Upper lobe of right lung (tissue), 1 donor: ENCODE results near the gene LSM4. TPM values are rescaled to one million over a fixed set of nuclear protein-coding genes. Genes with fewer than 3 reads are reported as not detected.

Experiments used
- ATAC-seq: fragments of 200-7000 bp; cut with Tn5 transposase; one replicate; pipeline ENCODE4 v1.9.1; 2020; ENCODE audit warnings: mild to moderate bottlenecking, moderate library complexity
- DNase-seq: peaks from one replicate; pipeline ENCODE4 v3.0.0-alpha.2; 2020
- H3K27ac ChIP-seq: fragments of 200-600 bp; one replicate; pipeline ENCODE4 v1.8.0; 2022
- H3K27me3 ChIP-seq: fragments of 200-600 bp; one replicate; pipeline ENCODE4 v1.8.0; 2022; ENCODE audit warnings: mild to moderate bottlenecking
- H3K36me3 ChIP-seq: fragments of 200-600 bp; one replicate; pipeline ENCODE4 v1.8.0; 2022
- H3K4me1 ChIP-seq: fragments of 200-600 bp; one replicate; pipeline ENCODE4 v1.8.0; 2022
- H3K4me3 ChIP-seq: fragments of 200-600 bp; one replicate; pipeline ENCODE4 v1.8.0; 2022; ENCODE audit warnings: mild to moderate bottlenecking
- H3K9me3 ChIP-seq: fragments of 200-600 bp; one replicate; pipeline ENCODE4 v1.8.0; 2022
- intact Hi-C: fragments of 100-400 bp; cut with DNase I; formaldehyde crosslinking; loops from one replicate; pipeline ENCODE4 v1.11.0; 2022
- total RNA-seq: library from RNA; stranded (reverse); fragmentation: NEBNext Ultra II Directional; extraction: Animal tissue kit (Norgen Biotek cat#: 25700); gene quantifications from one replicate; pipeline ENCODE4 v1.2.1, GENCODE V29; 2021
- TF ChIP-seq, protein P1 (sequence below): fragments of 200-600 bp; IDR thresholded peaks from one replicate; pipeline ENCODE4 v1.8.0; 2022; ENCODE audit warnings: antibody characterized with exemption
- donor health status: DM: no; HTN: yes; CAD: no; lungs with severe emphysema.

LSM4 gene
- total RNA-seq, 1 donor from 2014 or later = 76.9 TPM

DNA sequence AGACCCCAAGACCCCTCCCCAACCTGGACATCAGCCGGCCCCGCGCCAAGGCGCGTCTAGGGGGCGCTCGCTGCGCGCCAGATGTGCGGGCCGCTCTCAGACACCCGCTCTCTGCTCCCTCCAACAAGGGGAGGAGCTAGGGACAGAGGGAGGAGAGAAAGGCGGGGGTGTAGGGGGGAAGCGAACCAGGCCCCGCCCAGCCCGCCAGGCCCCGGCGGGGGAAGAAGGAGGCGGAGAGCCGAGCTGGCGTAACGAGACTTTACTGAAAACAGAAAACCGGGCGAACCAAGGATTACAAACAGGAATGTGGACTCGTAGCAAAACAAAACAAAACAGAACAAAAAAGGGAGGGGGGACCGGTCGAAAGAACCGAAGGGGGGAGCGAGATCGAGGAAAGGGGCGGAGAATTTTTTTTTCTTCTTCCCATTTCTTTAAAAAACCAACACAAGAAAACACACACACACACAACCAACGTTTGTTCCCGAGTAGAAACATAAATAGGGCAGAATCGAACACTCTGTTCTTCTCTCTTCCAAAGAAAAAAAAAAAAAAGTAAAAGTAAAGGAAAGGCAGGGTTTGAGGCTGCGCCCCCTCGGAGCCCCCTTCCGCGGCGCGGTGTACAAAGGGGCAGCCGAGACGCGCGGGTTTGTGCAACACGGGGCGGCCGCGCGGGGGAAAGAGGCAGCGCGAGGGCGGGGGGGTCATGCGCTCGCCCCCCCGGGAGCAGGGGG lies 43.2 kb downstream of the LSM4 start:
- DNase-seq = peak; percentile 95
- intact Hi-C loops = loop anchor here (5.0 kb wide), 1 partner anchor 43 kb away; the partner anchor contains the start of gene LSM4
- Histone ChIP-seq H3K4me1 (peaks cover 45% of the 10 kb centered on the region), H3K27ac (peak overlapping the region; percentile 100), H3K36me3 (peaks cover 13% of the 10 kb centered on the region), H3K27me3 (no peaks in the 10 kb centered on the region), H3K9me3 (no peaks in the 10 kb centered on the region), H3K4me3 (peak overlapping the region; percentile 88)
- peak; percentile 78 for ATAC-seq
- TF ChIP-seq, protein P1, sequence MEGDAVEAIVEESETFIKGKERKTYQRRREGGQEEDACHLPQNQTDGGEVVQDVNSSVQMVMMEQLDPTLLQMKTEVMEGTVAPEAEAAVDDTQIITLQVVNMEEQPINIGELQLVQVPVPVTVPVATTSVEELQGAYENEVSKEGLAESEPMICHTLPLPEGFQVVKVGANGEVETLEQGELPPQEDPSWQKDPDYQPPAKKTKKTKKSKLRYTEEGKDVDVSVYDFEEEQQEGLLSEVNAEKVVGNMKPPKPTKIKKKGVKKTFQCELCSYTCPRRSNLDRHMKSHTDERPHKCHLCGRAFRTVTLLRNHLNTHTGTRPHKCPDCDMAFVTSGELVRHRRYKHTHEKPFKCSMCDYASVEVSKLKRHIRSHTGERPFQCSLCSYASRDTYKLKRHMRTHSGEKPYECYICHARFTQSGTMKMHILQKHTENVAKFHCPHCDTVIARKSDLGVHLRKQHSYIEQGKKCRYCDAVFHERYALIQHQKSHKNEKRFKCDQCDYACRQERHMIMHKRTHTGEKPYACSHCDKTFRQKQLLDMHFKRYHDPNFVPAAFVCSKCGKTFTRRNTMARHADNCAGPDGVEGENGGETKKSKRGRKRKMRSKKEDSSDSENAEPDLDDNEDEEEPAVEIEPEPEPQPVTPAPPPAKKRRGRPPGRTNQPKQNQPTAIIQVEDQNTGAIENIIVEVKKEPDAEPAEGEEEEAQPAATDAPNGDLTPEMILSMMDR = peak; percentile 89

DNA sequence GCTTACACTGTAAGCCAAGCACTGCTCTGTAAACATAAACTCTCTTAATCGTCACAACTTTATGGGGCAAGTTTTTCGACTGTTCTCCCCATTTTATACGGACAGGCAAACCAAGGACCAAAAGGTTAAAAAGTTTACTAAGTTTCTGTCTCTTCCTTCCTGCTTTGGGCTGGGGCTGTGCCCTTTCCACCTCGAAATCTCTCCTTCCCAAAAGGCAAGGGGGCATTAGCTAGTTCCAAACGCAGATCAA lies 43.7 kb downstream of the LSM4 start:
- Histone ChIP-seq H3K27me3 (no peaks in the 10 kb centered on the region), H3K27ac (peak overlapping the region; percentile 100), H3K9me3 (no peaks in the 10 kb centered on the region), H3K36me3 (peaks cover 13% of the 10 kb centered on the region), H3K4me3 (peak overlapping the region; percentile 88), H3K4me1 (peaks cover 48% of the 10 kb centered on the region)
- TF ChIP-seq, protein P1 = no peak
- ATAC-seq = no peak
- DNase-seq = no peak
- intact Hi-C loops = no loop called here

DNA sequence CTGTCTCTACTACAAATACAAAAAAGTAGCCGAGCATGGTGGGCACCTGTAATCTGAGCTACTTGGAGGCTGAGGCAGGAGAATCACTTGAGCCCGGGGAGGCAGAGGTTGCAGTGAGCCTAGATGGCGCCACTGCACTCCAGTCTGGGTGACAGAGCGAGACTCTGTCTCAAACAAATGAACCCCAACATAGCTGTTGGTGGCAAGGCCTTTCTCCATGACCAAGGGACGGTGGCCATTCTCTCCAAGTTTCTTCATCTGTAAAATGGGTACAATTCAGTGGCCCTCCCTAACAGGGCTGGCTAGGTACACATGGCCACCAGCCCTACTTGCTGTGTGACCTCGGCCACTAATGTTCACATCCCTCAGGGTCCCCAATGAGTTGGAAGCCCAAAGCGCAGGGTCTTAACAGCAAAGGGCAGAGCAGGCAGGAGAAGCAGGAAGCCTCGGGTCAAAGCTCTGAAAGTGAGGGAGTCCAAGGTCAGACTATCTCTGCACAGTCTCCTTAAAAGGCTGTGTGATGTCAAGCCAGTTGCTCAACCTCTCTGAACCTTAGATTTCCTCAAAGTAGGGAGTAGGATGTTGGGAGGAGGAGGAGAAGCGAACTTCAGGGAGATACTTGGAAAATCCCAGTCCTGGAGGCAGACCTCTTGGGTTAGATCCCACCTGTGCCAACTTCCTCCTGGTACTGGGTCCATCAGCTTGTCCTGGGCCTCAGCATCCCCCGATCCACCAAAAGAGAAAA lies 44.2 kb downstream of the LSM4 start:
- Histone ChIP-seq H3K27ac (peak overlapping the region; percentile 100), H3K9me3 (no peaks in the 10 kb centered on the region), H3K4me3 (peak overlapping the region; percentile 88), H3K27me3 (no peaks in the 10 kb centered on the region), H3K36me3 (peaks cover 13% of the 10 kb centered on the region), H3K4me1 (peaks cover 48% of the 10 kb centered on the region)
- TF ChIP-seq, protein P1 = peak; percentile 16
- ATAC-seq = no peak
- intact Hi-C loops = no loop called here
- no peak for DNase-seq

DNA sequence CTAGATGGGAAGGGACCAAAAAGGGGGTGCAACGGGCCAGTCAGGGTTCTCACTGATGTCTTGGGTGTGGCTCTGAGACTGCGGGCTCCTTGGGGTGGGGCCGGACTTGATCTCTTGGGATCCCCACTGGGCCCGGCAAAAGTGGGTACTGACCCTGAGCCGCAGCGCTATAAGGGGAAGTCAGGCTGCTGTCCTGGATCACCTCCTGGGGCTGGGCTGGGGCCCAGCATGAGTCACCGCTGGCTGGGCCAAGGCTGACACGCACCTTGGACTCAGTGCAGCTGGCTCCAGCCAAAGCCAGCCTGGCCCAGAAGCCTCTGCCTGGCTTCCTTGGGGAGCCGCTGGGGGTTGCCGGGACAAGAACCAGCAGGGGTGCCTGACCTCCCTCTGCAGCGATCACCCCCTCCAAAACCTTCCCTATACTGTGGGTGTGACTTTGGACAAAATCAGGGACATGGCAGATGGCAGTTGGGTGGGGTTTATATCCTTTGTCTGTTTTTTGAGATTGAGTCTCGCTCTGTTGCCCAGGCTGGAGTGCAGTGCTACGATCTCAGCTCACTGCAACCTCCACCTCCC lies 48.0 kb downstream of the LSM4 start:
- no peaks in the 10 kb centered on the region for H3K9me3 ChIP-seq
- DNase-seq (peak; percentile 85), ATAC-seq (peak; percentile 68)
- H3K4me3 ChIP-seq = no peak overlapping the region
- H3K36me3 ChIP-seq = peaks cover 13% of the 10 kb centered on the region
- TF ChIP-seq, protein P1 = no peak
- intact Hi-C loops = no loop called here
- H3K27ac ChIP-seq = peak overlapping the region; percentile 25
- peaks cover 35% of the 10 kb centered on the region for H3K4me1 ChIP-seq
- H3K27me3 ChIP-seq = no peaks in the 10 kb centered on the region

DNA sequence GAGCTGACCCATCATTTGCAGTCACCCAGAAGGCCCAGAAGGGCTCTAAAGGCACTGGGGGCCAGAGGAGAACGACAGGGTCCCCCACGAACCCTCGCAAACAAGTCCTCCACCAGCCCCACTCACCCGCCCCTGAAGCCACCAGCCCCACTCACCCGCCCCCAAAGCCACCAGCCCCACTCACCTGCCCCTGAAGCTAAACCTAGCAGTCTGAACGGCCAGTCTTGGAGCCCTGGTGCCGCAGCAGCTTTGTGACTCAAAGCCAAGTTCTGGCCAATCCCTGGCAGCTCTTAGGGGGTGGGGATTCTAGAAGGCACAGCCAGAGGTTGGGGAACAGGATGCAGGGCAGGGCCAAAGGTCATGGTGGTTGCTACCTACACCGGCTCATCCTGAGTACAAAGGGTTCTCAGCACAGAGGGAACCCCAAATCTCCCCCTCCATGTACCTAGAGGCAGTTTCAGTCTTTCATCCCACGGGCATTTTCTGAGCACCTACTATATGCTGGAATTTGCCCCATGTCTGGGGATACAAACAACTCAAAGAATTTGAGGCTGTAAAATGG lies 48.6 kb downstream of the LSM4 start, which contains the start of gene IQCN:
TSS of gene IQCN (minus strand) at position 234 of the 562 bp plus-strand sequence. CDS start 4,974 bp downstream, outside the sequence.
- ATAC-seq = no peak
- Histone ChIP-seq H3K27ac (peak within 1 kb of the TSS; percentile 25), H3K4me3 (no peak within 1 kb of the TSS), H3K9me3 (no peaks in the 10 kb centered on the region), H3K4me1 (peaks cover 34% of the 10 kb centered on the region), H3K36me3 (peaks cover 13% of the 10 kb centered on the region), H3K27me3 (no peaks in the 10 kb centered on the region)
- no peak for DNase-seq
- intact Hi-C loops = no loop called here
- TF ChIP-seq, protein P1 = no peak
